ENCODE data around the gene SMOC2. TPM values are rescaled to one million over a fixed set of nuclear protein-coding genes. Genes with fewer than 3 reads are reported as not detected.

The SMOC2 gene
- total RNA-seq, 5 donors from 2014 or later (not counting 1 experiment from before 2014, with no cell fraction given), result 0.06 to 0.20 (median 0.16) TPM; not detected in 2

DNA sequence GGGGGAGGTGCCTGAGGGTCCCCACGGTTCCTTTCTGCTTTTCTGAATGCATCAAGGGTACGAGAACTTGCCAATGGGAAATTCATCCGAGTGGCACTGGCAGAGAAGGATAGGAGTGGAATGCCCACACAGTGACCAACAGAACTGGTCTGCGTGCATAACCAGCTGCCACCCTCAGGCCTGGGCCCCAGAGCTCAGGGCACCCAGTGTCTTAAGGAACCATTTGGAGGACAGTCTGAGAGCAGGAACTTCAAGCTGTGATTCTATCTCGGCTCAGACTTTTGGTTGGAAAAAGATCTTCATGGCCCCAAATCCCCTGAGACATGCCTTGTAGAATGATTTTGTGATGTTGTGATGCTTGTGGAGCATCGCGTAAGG lies 226.4 kb downstream of the SMOC2 start:
- Histone ChIP-seq H3K4me3 (ENCODE audit: control insufficient read depth in 1 of 2, extremely low read depth in 1 of 2, low read length in 1 of 2) (no peak overlapping the region), H3K9me3 (no peaks in the 10 kb centered on the region), H3K36me3 (ENCODE audit: control insufficient read depth in 2 of 2, extremely low read depth in 1 of 2, insufficient read depth in 1 of 2, low read length in 1 of 2) (no peaks in the 10 kb centered on the region), H3K4me1 (ENCODE audit: control insufficient read depth in 1 of 2, extremely low read depth in 1 of 2, insufficient read depth in 2 of 2, low read length in 2 of 2) (no peaks in the 10 kb centered on the region), H3K27me3 (replicated peaks in 1 of 2; ENCODE audit: control insufficient read depth in 2 of 2, extremely low read depth in 1 of 2, insufficient read depth in 2 of 2, low read length in 1 of 2) (peaks cover 0 to 14% of the 10 kb centered on the region in 2 experiments), H3K27ac (ENCODE audit: low read length) (no peak overlapping the region)
- ATAC-seq (replicated peaks in 1 of 4) (no peak), DNase-seq (no peak)
- Mint-ChIP-seq H3K27me3 (no peaks in the 10 kb centered on the region), H3K4me1 (no peaks in the 10 kb centered on the region), H3K36me3 (no peaks in the 10 kb centered on the region), H3K27ac (no peak overlapping the region), H3K9me3 (no peaks in the 10 kb centered on the region), H3K4me3 (no peak overlapping the region)
- 85% methylated on average over 4 of the region's 7 CpGs for WGBS (ENCODE audit: insufficient coverage)
- ChIA-PET POLR2A (no interaction called here), CTCF (no interaction called here)

GRCh38 chr6:168670401-168670985 lies 229.5 kb downstream of the SMOC2 start:
- 86% methylated on average over 10 of the region's 12 CpGs for WGBS (ENCODE audit: insufficient coverage)
- no peaks in the 10 kb centered on the region for H3K4me1 Mint-ChIP-seq

GRCh38 chr6:168671028-168671862 lies 230.3 kb downstream of the SMOC2 start:
- ChIA-PET CTCF (no interaction called here), POLR2A (no interaction called here)
- Histone ChIP-seq H3K4me3 (ENCODE audit: control insufficient read depth in 1 of 2, extremely low read depth in 1 of 2, low read length in 1 of 2) (no peak overlapping the region), H3K27ac (ENCODE audit: low read length) (no peak overlapping the region), H3K27me3 (replicated peaks in 1 of 2; ENCODE audit: control insufficient read depth in 2 of 2, extremely low read depth in 1 of 2, insufficient read depth in 2 of 2, low read length in 1 of 2) (peaks cover 0 to 10% of the 10 kb centered on the region in 2 experiments), H3K4me1 (ENCODE audit: control insufficient read depth in 1 of 2, extremely low read depth in 1 of 2, insufficient read depth in 2 of 2, low read length in 2 of 2) (no peaks in the 10 kb centered on the region), H3K36me3 (ENCODE audit: control insufficient read depth in 2 of 2, extremely low read depth in 1 of 2, insufficient read depth in 1 of 2, low read length in 1 of 2) (no peaks in the 10 kb centered on the region), H3K9me3 (no peaks in the 10 kb centered on the region)
- Mint-ChIP-seq H3K27me3 (peaks cover 0 to 5% of the 10 kb centered on the region in 2 donors), H3K36me3 (no peaks in the 10 kb centered on the region), H3K27ac (no peak overlapping the region), H3K9me3 (no peaks in the 10 kb centered on the region), H3K4me1 (no peaks in the 10 kb centered on the region), H3K4me3 (no peak overlapping the region)
- ATAC-seq (replicated peaks in 1 of 4) (no peak), DNase-seq (no peak)
- WGBS (ENCODE audit: insufficient coverage), result 74% methylated on average over 11 of the region's 19 CpGs

More at GRCh38 chr6:168670401-168670985, 229.5 kb downstream of the SMOC2 start:
- ChIA-PET CTCF (no interaction called here), POLR2A (interaction anchor here in 1 of 2 donors (0.6 kb wide), 1 partner anchor 9 kb away, joined by 4 read pairs; no protein-coding TSS in a partner anchor)
- H3K36me3 Mint-ChIP-seq, result no peaks in the 10 kb centered on the region
- H3K27me3 ChIP-seq (replicated peaks in 1 of 2; ENCODE audit: control insufficient read depth in 2 of 2, extremely low read depth in 1 of 2, insufficient read depth in 2 of 2, low read length in 1 of 2), result peaks cover 0 to 9% of the 10 kb centered on the region in 2 experiments
- ATAC-seq (replicated peaks in 1 of 4) (no peak), DNase-seq (no peak)
- H3K9me3 Mint-ChIP-seq, result no peaks in the 10 kb centered on the region
- H3K4me3 Mint-ChIP-seq, result no peak overlapping the region
- H3K27me3 Mint-ChIP-seq, result peaks cover 0 to 1% of the 10 kb centered on the region in 2 donors
- H3K36me3 ChIP-seq (ENCODE audit: control insufficient read depth in 2 of 2, extremely low read depth in 1 of 2, insufficient read depth in 1 of 2, low read length in 1 of 2), result no peaks in the 10 kb centered on the region
- no peaks in the 10 kb centered on the region for H3K4me1 ChIP-seq (ENCODE audit: control insufficient read depth in 1 of 2, extremely low read depth in 1 of 2, insufficient read depth in 2 of 2, low read length in 2 of 2)
- H3K27ac ChIP-seq (ENCODE audit: low read length), result no peak overlapping the region
- H3K27ac Mint-ChIP-seq, result no peak overlapping the region
- H3K9me3 ChIP-seq, result no peaks in the 10 kb centered on the region
- no peak overlapping the region for H3K4me3 ChIP-seq (ENCODE audit: control insufficient read depth in 1 of 2, extremely low read depth in 1 of 2, low read length in 1 of 2)

GRCh38 chr6:168671863-168672546 lies 231.0 kb downstream of the SMOC2 start:
- Mint-ChIP-seq H3K36me3 (no peaks in the 10 kb centered on the region), H3K27me3 (peaks cover 0 to 11% of the 10 kb centered on the region in 2 donors), H3K4me3 (no peak overlapping the region), H3K4me1 (no peaks in the 10 kb centered on the region), H3K9me3 (no peaks in the 10 kb centered on the region), H3K27ac (no peak overlapping the region)
- ATAC-seq (replicated peaks in 1 of 4) (no peak), DNase-seq (no peak)
- 86% methylated on average over 3 of the region's 10 CpGs for WGBS (ENCODE audit: insufficient coverage)
- peaks cover 0 to 12% of the 10 kb centered on the region in 2 experiments for H3K27me3 ChIP-seq (replicated peaks in 1 of 2; ENCODE audit: control insufficient read depth in 2 of 2, extremely low read depth in 1 of 2, insufficient read depth in 2 of 2, low read length in 1 of 2)
- ChIA-PET CTCF (no interaction called here), POLR2A (no interaction called here)
- no peaks in the 10 kb centered on the region for H3K9me3 ChIP-seq
- H3K36me3 ChIP-seq (ENCODE audit: control insufficient read depth in 2 of 2, extremely low read depth in 1 of 2, insufficient read depth in 1 of 2, low read length in 1 of 2), result no peaks in the 10 kb centered on the region
- H3K4me3 ChIP-seq (ENCODE audit: control insufficient read depth in 1 of 2, extremely low read depth in 1 of 2, low read length in 1 of 2), result no peak overlapping the region
- H3K4me1 ChIP-seq (ENCODE audit: control insufficient read depth in 1 of 2, extremely low read depth in 1 of 2, insufficient read depth in 2 of 2, low read length in 2 of 2), result no peaks in the 10 kb centered on the region
- H3K27ac ChIP-seq (ENCODE audit: low read length), result no peak overlapping the region

GRCh38 chr6:168674595-168674994 lies 233.6 kb downstream of the SMOC2 start:
- no peak for ATAC-seq (replicated peaks in 1 of 4)
- no peaks in the 10 kb centered on the region for H3K36me3 Mint-ChIP-seq
- CTCF ChIA-PET, result no interaction called here

GRCh38 chr6:168675375-168675774 lies 234.4 kb downstream of the SMOC2 start:
- no peaks in the 10 kb centered on the region for H3K36me3 Mint-ChIP-seq
- no peak for ATAC-seq (replicated peaks in 1 of 4)
- POLR2A ChIA-PET, result no interaction called here

More at GRCh38 chr6:168674595-168674994, 233.6 kb downstream of the SMOC2 start:
- Mint-ChIP-seq H3K27ac (no peak overlapping the region), H3K4me1 (no peaks in the 10 kb centered on the region), H3K27me3 (peaks cover 0 to 12% of the 10 kb centered on the region in 2 donors), H3K4me3 (no peak overlapping the region), H3K9me3 (no peaks in the 10 kb centered on the region)
- no peaks in the 10 kb centered on the region for H3K36me3 ChIP-seq (ENCODE audit: control insufficient read depth in 2 of 2, extremely low read depth in 1 of 2, insufficient read depth in 1 of 2, low read length in 1 of 2)
- POLR2A ChIA-PET, result no interaction called here
- 80% methylated on average over 4 of the region's 7 CpGs for WGBS (ENCODE audit: insufficient coverage)
- no peaks in the 10 kb centered on the region for H3K9me3 ChIP-seq
- peaks cover 0 to 3% of the 10 kb centered on the region in 2 experiments for H3K27me3 ChIP-seq (replicated peaks in 1 of 2; ENCODE audit: control insufficient read depth in 2 of 2, extremely low read depth in 1 of 2, insufficient read depth in 2 of 2, low read length in 1 of 2)
- H3K4me3 ChIP-seq (ENCODE audit: control insufficient read depth in 1 of 2, extremely low read depth in 1 of 2, low read length in 1 of 2), result no peak overlapping the region
- no peaks in the 10 kb centered on the region for H3K4me1 ChIP-seq (ENCODE audit: control insufficient read depth in 1 of 2, extremely low read depth in 1 of 2, insufficient read depth in 2 of 2, low read length in 2 of 2)
- H3K27ac ChIP-seq (ENCODE audit: low read length), result no peak overlapping the region
- no peak for DNase-seq

More at GRCh38 chr6:168675375-168675774, 234.4 kb downstream of the SMOC2 start:
- H3K4me3 ChIP-seq (ENCODE audit: control insufficient read depth in 1 of 2, extremely low read depth in 1 of 2, low read length in 1 of 2), result no peak overlapping the region
- Mint-ChIP-seq H3K4me1 (no peaks in the 10 kb centered on the region), H3K9me3 (no peaks in the 10 kb centered on the region), H3K4me3 (no peak overlapping the region), H3K27me3 (peaks cover 0 to 12% of the 10 kb centered on the region in 2 donors), H3K27ac (no peak overlapping the region)
- no peaks in the 10 kb centered on the region for H3K9me3 ChIP-seq
- 76% methylated on average over 11 of the region's 11 CpGs for WGBS (ENCODE audit: insufficient coverage)
- no peaks in the 10 kb centered on the region for H3K36me3 ChIP-seq (ENCODE audit: control insufficient read depth in 2 of 2, extremely low read depth in 1 of 2, insufficient read depth in 1 of 2, low read length in 1 of 2)
- CTCF ChIA-PET, result no interaction called here
- DNase-seq, result no peak
- H3K27ac ChIP-seq (ENCODE audit: low read length), result no peak overlapping the region
- H3K27me3 ChIP-seq (replicated peaks in 1 of 2; ENCODE audit: control insufficient read depth in 2 of 2, extremely low read depth in 1 of 2, insufficient read depth in 2 of 2, low read length in 1 of 2), result peaks cover 0 to 3% of the 10 kb centered on the region in 2 experiments
- H3K4me1 ChIP-seq (ENCODE audit: control insufficient read depth in 1 of 2, extremely low read depth in 1 of 2, insufficient read depth in 2 of 2, low read length in 2 of 2), result no peaks in the 10 kb centered on the region

Data from T-cell (primary cell).